Measurements from ENCODE around the gene FGFBP1. TPM values are rescaled to one million over a fixed set of nuclear protein-coding genes. Genes with fewer than 3 reads are reported as not detected.

FGFBP1 gene
- total and polyA plus RNA-seq, 9 of the 15 experiments (the other 6 are each of a cell fraction or from before 2014, with no cell fraction given): not detected

- peak; percentile 97 for ATAC-seq
- Histone ChIP-seq H3K4me1 (replicated peaks in 1 of 2; ENCODE audit: control insufficient read depth in 2 of 2, insufficient read depth in 2 of 2, low read length in 2 of 2) (no peaks in the 10 kb centered on the region), H4K20me1 (replicated peaks; ENCODE audit: control insufficient read depth, insufficient read depth, low read length) (no peaks in the 10 kb centered on the region), H3K9ac (ENCODE audit: insufficient read depth in 1 of 2, low read depth in 2 of 2, low read length in 2 of 2) (no peak overlapping the region), H3K4me2 (ENCODE audit: insufficient read depth, low read length) (no peak overlapping the region), H3K36me3 (ENCODE audit: control insufficient read depth, insufficient read depth, low read length) (no peaks in the 10 kb centered on the region), H2AFZ (ENCODE audit: low read depth, low read length) (no peak overlapping the region), H3K9me1 (ENCODE audit: control insufficient read depth, insufficient read depth, low read length) (no peaks in the 10 kb centered on the region), H3K9me3 (replicated peaks; ENCODE audit: control insufficient read depth, insufficient read depth, low read depth, low read length) (no peaks in the 10 kb centered on the region), H3K79me2 (ENCODE audit: control insufficient read depth, insufficient read depth, low read length) (no peaks in the 10 kb centered on the region), H3K27me3 (ENCODE audit: control insufficient read depth in 2 of 2, insufficient read depth in 2 of 2, low read length in 2 of 2) (no peaks in the 10 kb centered on the region; a peak in 1 of 5 replicates), H3K4me3 (no peak overlapping the region), H3K27ac (ENCODE audit: extremely low read depth, low read depth, low read length) (no peak overlapping the region)
- FAIRE-seq: peak; percentile 94
- WGBS (ENCODE audit: insufficient coverage, low coverage, missing lambda C conversion rate): 5% methylated on average over 9 of the region's 9 CpGs
- ChIA-PET CTCF (ENCODE audit: low intra/inter-chr PET ratio) (interaction anchor here (0.6 to 4.3 kb wide), 6 partner anchors 8 to 478 kb away, joined by 3 to 28 read pairs (median 4); no protein-coding TSS in a partner anchor), POLR2A (interaction anchor here (0.7 to 0.9 kb wide), 2 partner anchors 20 to 32 kb away, joined by 3 to 4 read pairs; no protein-coding TSS in a partner anchor)
- intact Hi-C loops (cut with micrococcal nuclease) (loop anchor here (1.0 to 5.0 kb wide), 5 partner anchors 74 to 477 kb away; no protein-coding TSS in a partner anchor), in situ Hi-C loops (cut with MboI) (loop anchor here (5.0 kb wide), 1 partner anchor 149 kb away; no protein-coding TSS in a partner anchor)
- DNase-seq (ENCODE audit: extremely low read depth in 1 of 4, low spot score in 3 of 4): peak; percentile 73 to 77 (median 74)
- no TSS peak for BruUV-seq (replicated peaks)
- TF ChIP-seq DEAF1 (CRISPR knock-in tag; IDR thresholded peaks at IDR 0.05) (peak; percentile 68), ZNF253 (CRISPR knock-in tag; conservative IDR thresholded peaks at IDR 0.05) (no peak), CTBP1 (IDR thresholded peaks at IDR 0.05; ENCODE audit: borderline replicate concordance) (0 out of 2 replicates have a peak, but pooled peaks have one; percentile 34), SMARCE1 (IDR thresholded peaks at IDR 0.05) (no peak), ZNF79 (CRISPR knock-in tag; IDR thresholded peaks at IDR 0.05; ENCODE audit: low read depth) (no peak), XRCC5 (IDR thresholded peaks at IDR 0.05; ENCODE audit: low read depth, low read length) (peak; percentile 56; the same call in 1 of the 2 replicates), CTCF (IDR thresholded peaks at IDR 0.05 in 2 of 3, conservative IDR thresholded peaks at IDR 0.05 in 1 of 3; ENCODE audit: insufficient read depth in 2 of 3, low read depth in 1 of 3, low read length in 3 of 3) (peak; percentile 80 to 90 (median 87)), RAD21 (CRISPR knock-in tag; conservative IDR thresholded peaks at IDR 0.05 in 1 of 2, IDR thresholded peaks at IDR 0.05 in 1 of 2) (peak; percentile 77 to 84), GATAD2A (IDR thresholded peaks at IDR 0.05) (no peak), ARID2 (IDR thresholded peaks at IDR 0.05) (peak; percentile 71; the same call in 1 of the 2 replicates), ARID3A (IDR thresholded peaks at IDR 0.05; ENCODE audit: borderline replicate concordance, low read depth, low read length) (no peak), MEIS2 (IDR thresholded peaks at IDR 0.05; ENCODE audit: partially characterized antibody) (peak; percentile 54), ZFP36 (IDR thresholded peaks at IDR 0.05; ENCODE audit: low read depth, low read length, partially characterized antibody) (no peak), PKNOX1 (IDR thresholded peaks at IDR 0.05) (peak; percentile 65), ZNF24 (IDR thresholded peaks at IDR 0.05) (0 out of 2 replicates have a peak, but pooled peaks have one; percentile 27)
Measured at GRCh38 chr4:15956179-15956850, 17.8 kb upstream of the FGFBP1 start.
